HEK293T (cell line): ENCODE data around the gene CTSA.

ENCODE experiments used
- BHLHE40 ChIP-seq: fragments of 450-650 bp; IDR thresholded peaks from 2 replicates; pipeline ENCODE4 v1.6.1; 2016; ENCODE audit warnings: mild to moderate bottlenecking, moderate library complexity, borderline replicate concordance
- ELF4 ChIP-seq: fragments of 450-650 bp; IDR thresholded peaks from 2 replicates; pipeline ENCODE4 v1.6.1; 2017; ENCODE audit warnings: antibody characterized with exemption
- FOXK2 ChIP-seq: fragments of 450-650 bp; IDR thresholded peaks from 2 replicates; pipeline ENCODE4 v1.6.1; 2016; ENCODE audit warnings: mild to moderate bottlenecking
- FOXM1 ChIP-seq: fragments of 450-650 bp; IDR thresholded peaks from 2 replicates; pipeline ENCODE4 v1.6.1; 2017; ENCODE audit warnings: mild to moderate bottlenecking, borderline replicate concordance
- HDGF ChIP-seq: fragments of 450-650 bp; IDR thresholded peaks from 2 replicates; pipeline ENCODE4 v1.6.1; 2017; ENCODE audit warnings: antibody characterized with exemption, borderline replicate concordance
- L3MBTL2 ChIP-seq: fragments of 450-650 bp; conservative IDR thresholded peaks from 2 replicates; pipeline ENCODE4 v1.6.1; 2016; ENCODE audit warnings: mild to moderate bottlenecking
- LEF1 ChIP-seq: fragments of 450-650 bp; IDR thresholded peaks from 2 replicates; pipeline ENCODE4 v1.6.1; 2017; ENCODE audit warnings: mild to moderate bottlenecking, borderline replicate concordance
- SP1 ChIP-seq: fragments of 450-650 bp; IDR thresholded peaks from 2 replicates; pipeline ENCODE4 v1.6.1; 2017
- SUZ12 ChIP-seq: fragments of 450-650 bp; IDR thresholded peaks from 2 replicates; pipeline ENCODE4 v1.6.1; 2016; ENCODE audit warnings: mild to moderate bottlenecking
- TARDBP ChIP-seq: fragments of 450-650 bp; IDR thresholded peaks from 2 replicates; pipeline ENCODE4 v1.6.1; 2016
- ZNF384 ChIP-seq: fragments of 450-650 bp; IDR thresholded peaks from 2 replicates; pipeline ENCODE4 v1.6.1; 2016

- no peak for TF ChIP-seq LEF1
- no peak for TF ChIP-seq FOXK2
- no peak for TF ChIP-seq HDGF
- TF ChIP-seq FOXM1 = no peak
- TF ChIP-seq ELF4 = no peak
- no peak for TF ChIP-seq SP1
- TF ChIP-seq L3MBTL2 = no peak
- TF ChIP-seq SUZ12 = no peak
- TF ChIP-seq ZNF384 = no peak
- no peak for TF ChIP-seq BHLHE40
- TF ChIP-seq TARDBP = no peak
Measured at GRCh38 chr20:45944151-45944964, 53.2 kb downstream of the CTSA start.
